Neutrophil (primary cell): ENCODE data around the gene SF1.
A peak's percentile ranks its signal among the peaks of the same experiment; 100 is the strongest.
"Not testable (repeated sequence)": the region's sequence is repeated elsewhere in the genome, so short reads cannot be mapped to it uniquely, and the experiment has no call there.

Experiments
- H3K27ac ChIP-seq: fragments of 200-600 bp; sonication (generic); 2 replicates; pipeline ENCODE4 v1.5.1; 2016; ENCODE audit warnings: mild to moderate bottlenecking, moderate library complexity
- H3K27me3 ChIP-seq: fragments of 200-600 bp; sonication (generic); 2 replicates; pipeline ENCODE4 v1.6.0; 2016; ENCODE audit warnings: mild to moderate bottlenecking
- H3K36me3 ChIP-seq: fragments of 200-600 bp; sonication (generic); 2 replicates; pipeline ENCODE4 v1.5.1; 2017
- H3K4me1 ChIP-seq, 2 experiments: fragments of 200-600 bp in 1 of 2; sonication (generic) in 1 of 2; 1 replicate in 1 of 2; 2 replicates in 1 of 2; pipeline versions ENCODE4 v1.5.1 to v1.6.1; 2013 to 2016; ENCODE audit warnings: low read depth in 1 of 2, low read length in 1 of 2, mild to moderate bottlenecking in 1 of 2, moderate library complexity in 1 of 2; ENCODE audit not compliant: control insufficient read depth in 1 of 2, insufficient read depth in 1 of 2
- H3K4me3 ChIP-seq, 2 experiments: fragments of 200-600 bp in 1 of 2; sonication (generic) in 1 of 2; 1 replicate in 1 of 2; 2 replicates in 1 of 2; pipeline ENCODE4 v1.5.1; 2013 to 2016; ENCODE audit warnings: low read depth in 1 of 2, low read length in 1 of 2, mild to moderate bottlenecking in 1 of 2, moderate library complexity in 1 of 2
- H3K9me3 ChIP-seq: fragments of 200-600 bp; sonication (generic); 2 replicates; pipeline ENCODE4 v1.5.1; 2016
- TF ChIP-seq, protein P1 (sequence below): fragments of 200-600 bp; sonication (generic); IDR thresholded peaks from 2 replicates; pipeline ENCODE4 v1.5.1; 2016; ENCODE audit warnings: antibody characterized with exemption

SF1 gene

DNA sequence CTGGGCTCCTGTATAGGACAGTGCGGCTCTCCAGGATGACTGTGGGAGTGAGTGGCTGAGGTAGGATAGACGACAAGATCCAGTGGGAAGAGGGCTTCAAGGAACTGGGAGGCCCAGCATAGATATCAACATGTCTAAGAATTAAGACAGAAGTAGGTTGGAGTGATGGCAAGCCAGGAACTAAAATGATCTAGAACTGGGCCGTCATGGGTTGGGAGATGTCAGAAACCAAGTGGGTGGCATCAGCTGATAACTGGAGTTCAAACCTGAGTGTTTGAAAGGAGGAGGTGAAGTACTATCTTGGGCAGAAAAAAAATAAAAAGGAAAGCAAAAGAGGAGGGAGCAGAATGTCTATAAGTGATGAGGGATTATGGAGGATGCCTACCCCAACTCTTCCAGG lies 39.1 kb upstream of the SF1 start:
- no peaks in the 10 kb centered on the region for H3K36me3 ChIP-seq
- H3K27me3 ChIP-seq, result no peaks in the 10 kb centered on the region
- TF ChIP-seq, protein P1, sequence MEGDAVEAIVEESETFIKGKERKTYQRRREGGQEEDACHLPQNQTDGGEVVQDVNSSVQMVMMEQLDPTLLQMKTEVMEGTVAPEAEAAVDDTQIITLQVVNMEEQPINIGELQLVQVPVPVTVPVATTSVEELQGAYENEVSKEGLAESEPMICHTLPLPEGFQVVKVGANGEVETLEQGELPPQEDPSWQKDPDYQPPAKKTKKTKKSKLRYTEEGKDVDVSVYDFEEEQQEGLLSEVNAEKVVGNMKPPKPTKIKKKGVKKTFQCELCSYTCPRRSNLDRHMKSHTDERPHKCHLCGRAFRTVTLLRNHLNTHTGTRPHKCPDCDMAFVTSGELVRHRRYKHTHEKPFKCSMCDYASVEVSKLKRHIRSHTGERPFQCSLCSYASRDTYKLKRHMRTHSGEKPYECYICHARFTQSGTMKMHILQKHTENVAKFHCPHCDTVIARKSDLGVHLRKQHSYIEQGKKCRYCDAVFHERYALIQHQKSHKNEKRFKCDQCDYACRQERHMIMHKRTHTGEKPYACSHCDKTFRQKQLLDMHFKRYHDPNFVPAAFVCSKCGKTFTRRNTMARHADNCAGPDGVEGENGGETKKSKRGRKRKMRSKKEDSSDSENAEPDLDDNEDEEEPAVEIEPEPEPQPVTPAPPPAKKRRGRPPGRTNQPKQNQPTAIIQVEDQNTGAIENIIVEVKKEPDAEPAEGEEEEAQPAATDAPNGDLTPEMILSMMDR, result no peak
- H3K4me3 ChIP-seq, result no peak overlapping the region
- H3K9me3 ChIP-seq, result no peaks in the 10 kb centered on the region
- no peak overlapping the region for H3K27ac ChIP-seq
- H3K4me1 ChIP-seq, result no peaks in the 10 kb centered on the region

DNA sequence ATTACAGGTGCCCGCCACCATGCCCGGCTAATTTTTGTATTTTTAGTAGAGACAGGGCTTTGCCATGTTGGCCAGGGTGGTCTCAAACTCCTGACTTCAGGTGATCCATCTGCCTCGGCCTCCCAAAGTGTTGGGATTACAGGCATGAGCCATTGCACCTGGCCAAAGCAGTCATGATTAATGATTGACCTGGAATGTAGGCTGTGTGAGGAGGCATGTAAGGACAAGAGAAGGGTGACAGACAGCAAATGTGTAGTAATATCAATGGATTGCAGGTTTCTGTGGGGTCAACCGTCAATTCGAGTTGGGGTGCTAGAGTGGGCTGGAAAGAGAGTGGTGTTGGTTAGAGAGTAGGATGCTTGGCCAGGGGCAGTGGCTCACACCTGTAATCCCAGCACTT lies 37.1 kb upstream of the SF1 start:
- H3K27me3 ChIP-seq, H3K4me3 ChIP-seq, H3K9me3 ChIP-seq, H3K4me1 ChIP-seq, H3K27ac ChIP-seq, H3K36me3 ChIP-seq: not testable (repeated sequence)

DNA sequence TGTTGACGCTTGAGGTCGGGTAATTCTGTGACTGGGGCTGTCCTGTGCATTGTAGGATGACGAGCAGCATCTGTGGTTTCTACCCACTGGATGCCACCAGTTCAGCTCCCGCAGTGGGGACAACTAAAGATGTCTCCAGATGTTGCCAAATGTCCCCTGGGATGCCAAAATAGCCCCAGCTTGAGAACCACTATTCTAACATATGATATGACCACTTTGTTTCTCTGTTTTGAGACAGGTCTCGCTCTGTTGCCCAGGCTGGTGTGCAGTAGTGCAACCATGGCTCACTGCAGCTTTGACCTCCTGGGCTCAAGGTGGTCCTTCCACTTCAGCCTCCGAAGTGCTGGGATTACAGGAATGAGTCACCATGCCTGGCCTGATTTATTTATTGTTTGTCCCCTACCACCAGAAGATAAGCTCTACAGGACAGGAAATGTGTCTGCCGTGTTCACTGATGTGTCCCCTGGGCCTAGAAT lies 36.4 kb upstream of the SF1 start:
- no peak overlapping the region for H3K4me3 ChIP-seq
- TF ChIP-seq, protein P1, result no peak
- H3K36me3 ChIP-seq, result no peaks in the 10 kb centered on the region
- H3K27me3 ChIP-seq, result no peaks in the 10 kb centered on the region
- no peaks in the 10 kb centered on the region for H3K9me3 ChIP-seq
- H3K27ac ChIP-seq, result no peak overlapping the region
- H3K4me1 ChIP-seq, result peaks cover 5 to 8% of the 10 kb centered on the region in 2 experiments

DNA sequence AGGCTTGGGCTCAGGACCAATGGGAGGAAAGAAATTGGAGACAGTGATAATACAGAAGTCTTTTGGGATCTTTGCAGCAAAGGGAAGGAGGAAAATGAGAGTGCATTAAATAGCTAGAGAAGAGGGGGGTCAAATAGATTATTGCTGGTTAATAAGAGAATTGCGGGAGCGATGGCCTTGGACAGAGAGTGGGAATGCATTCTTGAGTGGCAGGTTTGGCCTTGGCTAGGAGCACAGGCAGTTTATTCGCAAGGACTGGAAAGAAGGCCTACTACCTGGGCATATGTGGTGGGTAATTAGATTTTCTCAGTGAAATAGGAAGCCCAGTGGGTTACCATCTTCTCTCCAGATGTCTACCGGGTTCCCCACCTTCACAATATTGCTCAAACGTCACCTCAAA lies 35.5 kb upstream of the SF1 start:
- TF ChIP-seq, protein P1, result no peak
- no peak overlapping the region for H3K4me3 ChIP-seq
- no peaks in the 10 kb centered on the region for H3K27me3 ChIP-seq
- no peaks in the 10 kb centered on the region for H3K9me3 ChIP-seq
- peaks cover 14% of the 10 kb centered on the region in 2 experiments for H3K4me1 ChIP-seq
- no peak overlapping the region for H3K27ac ChIP-seq
- H3K36me3 ChIP-seq, result no peaks in the 10 kb centered on the region

DNA sequence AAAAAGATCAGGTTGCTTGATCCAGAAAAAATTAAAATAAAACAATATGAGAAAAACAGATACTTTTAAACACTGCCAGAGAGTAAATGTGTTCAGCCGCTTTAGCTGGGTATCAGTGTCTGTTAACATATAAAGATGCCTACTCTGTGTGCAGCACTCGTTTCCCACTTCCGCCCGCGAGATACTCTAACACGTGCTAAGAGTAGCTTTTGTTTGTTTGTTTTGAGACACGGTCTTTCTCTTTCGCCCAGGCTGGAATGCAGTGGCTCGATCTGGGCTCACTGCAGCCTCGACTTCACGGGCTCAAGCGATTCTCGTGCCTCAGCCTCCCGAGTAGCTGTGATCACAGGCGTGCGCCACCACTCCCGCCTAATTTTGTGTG lies 32.5 kb upstream of the SF1 start:
- Histone ChIP-seq H3K27me3 (no peaks in the 10 kb centered on the region), H3K4me1 (peaks cover 14% of the 10 kb centered on the region in 2 experiments), H3K36me3 (no peaks in the 10 kb centered on the region), H3K4me3 (peak overlapping the region; percentile 65 to 79), H3K9me3 (no peaks in the 10 kb centered on the region), H3K27ac (no peak overlapping the region)
- TF ChIP-seq, protein P1, result no peak

DNA sequence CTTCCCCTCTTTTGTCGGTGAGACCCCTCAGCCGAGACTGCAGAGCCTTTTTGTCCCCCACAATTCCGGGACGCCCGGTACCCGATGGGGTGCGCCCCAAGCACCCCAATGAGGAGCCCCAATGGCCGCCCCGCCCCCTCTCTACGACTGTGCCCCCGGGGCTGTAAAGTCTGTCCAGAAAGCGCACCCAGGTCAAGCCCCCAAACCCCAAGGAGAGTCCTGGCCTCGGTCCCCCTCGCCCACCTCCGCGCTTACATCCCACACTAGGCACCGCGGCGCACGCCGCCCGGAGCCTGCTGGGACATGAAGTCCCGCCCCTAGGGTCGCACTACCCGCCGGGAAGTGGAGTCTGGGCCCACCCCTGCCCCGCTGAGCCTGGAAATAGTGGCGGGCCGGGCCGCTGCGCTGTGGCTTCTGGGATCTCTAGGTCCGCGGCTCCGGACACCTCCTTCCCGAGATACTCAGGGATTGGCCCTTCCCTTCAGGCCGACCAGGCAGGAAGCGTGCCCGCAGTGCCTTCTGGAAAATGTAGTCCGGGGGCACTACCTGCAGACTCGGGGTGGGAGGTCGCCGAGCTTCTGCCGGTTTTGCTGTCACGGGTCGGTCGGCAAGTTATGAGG lies 32.0 kb upstream of the SF1 start, which contains the start of gene MEN1:
MEN1 (minus strand) TSS at position 281 of the 620 bp plus-strand sequence. CDS start 442 bp downstream, outside the sequence.
- H3K4me1 ChIP-seq, result peaks cover 14% of the 10 kb centered on the region in 2 experiments
- no peaks in the 10 kb centered on the region for H3K27me3 ChIP-seq
- H3K36me3 ChIP-seq, result no peaks in the 10 kb centered on the region
- H3K4me3 ChIP-seq, result peak within 1 kb of the TSS; percentile 65 to 79
- H3K27ac ChIP-seq, result peak within 1 kb of the TSS; percentile 37
- TF ChIP-seq, protein P1, result no peak
- H3K9me3 ChIP-seq, result no peaks in the 10 kb centered on the region
